ENCODE measurements around the gene KRTAP5-2. TPM values are rescaled to one million over a fixed set of nuclear protein-coding genes. Genes with fewer than 3 reads are reported as not detected.

The KRTAP5-2 gene
- total RNA-seq, 2 donors from 2014 or later: not detected

DNA sequence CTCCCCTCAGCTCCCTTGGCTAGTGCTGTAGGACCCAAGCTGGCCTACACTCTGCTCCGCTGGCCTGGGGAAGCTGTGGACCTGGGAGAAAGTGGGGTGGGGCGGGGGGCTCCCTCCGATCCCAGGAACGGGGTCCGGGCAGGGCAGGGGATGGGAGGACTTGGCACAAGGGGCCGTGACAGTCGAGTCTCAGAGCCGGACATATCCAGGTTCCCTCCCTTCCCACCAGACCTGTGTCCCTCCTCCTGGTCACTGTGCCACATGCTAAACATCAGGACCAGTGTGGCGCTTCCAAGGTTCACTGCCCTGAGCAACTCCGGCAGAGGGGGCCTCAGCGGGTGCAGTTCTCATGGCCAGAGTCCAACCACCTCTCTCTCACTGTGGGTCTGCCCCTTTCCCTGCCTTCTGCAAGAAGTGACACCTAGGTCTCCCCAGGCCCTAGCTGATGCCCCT is 28.1 kb downstream of the KRTAP5-2 start:
- no peak for DNase-seq (ENCODE audit: low spot score)
- TF ChIP-seq CTCF (IDR thresholded peaks at IDR 0.05): no peak
- Histone ChIP-seq H3K9me3 (no peaks in the 10 kb centered on the region), H3K4me1 (peaks cover 0 to 74% of the 10 kb centered on the region in 2 donors), H3K4me3 (no peak overlapping the region), H3K36me3 (peaks cover 5% of the 10 kb centered on the region), H3K27me3 (no peaks in the 10 kb centered on the region), H3K27ac (peak overlapping the region; percentile 88 to 93)

GRCh38 chr11:1569251-1569780 is 28.8 kb downstream of the KRTAP5-2 start:
- Histone ChIP-seq H3K27ac (peak overlapping the region in 1 of 2 donors; percentile 88), H3K4me1 (peaks cover 0 to 78% of the 10 kb centered on the region in 2 donors), H3K4me3 (no peak overlapping the region), H3K9me3 (no peaks in the 10 kb centered on the region), H3K36me3 (peaks cover 6% of the 10 kb centered on the region), H3K27me3 (no peaks in the 10 kb centered on the region)
- TF ChIP-seq CTCF (IDR thresholded peaks at IDR 0.05): no peak
- no peak for DNase-seq (ENCODE audit: low spot score)

- Histone ChIP-seq H3K4me1 (peaks cover 0 to 74% of the 10 kb centered on the region in 2 donors), H3K4me3 (no peak overlapping the region), H3K27ac (peak overlapping the region in 1 of 2 donors; percentile 53), H3K27me3 (no peaks in the 10 kb centered on the region), H3K36me3 (peaks cover 12% of the 10 kb centered on the region), H3K9me3 (no peaks in the 10 kb centered on the region)
- DNase-seq (ENCODE audit: low spot score): no peak
- no peak for TF ChIP-seq CTCF (IDR thresholded peaks at IDR 0.05)
These were observed 29.6 kb downstream of the KRTAP5-2 start for GRCh38 chr11:1568441-1568911.

DNA sequence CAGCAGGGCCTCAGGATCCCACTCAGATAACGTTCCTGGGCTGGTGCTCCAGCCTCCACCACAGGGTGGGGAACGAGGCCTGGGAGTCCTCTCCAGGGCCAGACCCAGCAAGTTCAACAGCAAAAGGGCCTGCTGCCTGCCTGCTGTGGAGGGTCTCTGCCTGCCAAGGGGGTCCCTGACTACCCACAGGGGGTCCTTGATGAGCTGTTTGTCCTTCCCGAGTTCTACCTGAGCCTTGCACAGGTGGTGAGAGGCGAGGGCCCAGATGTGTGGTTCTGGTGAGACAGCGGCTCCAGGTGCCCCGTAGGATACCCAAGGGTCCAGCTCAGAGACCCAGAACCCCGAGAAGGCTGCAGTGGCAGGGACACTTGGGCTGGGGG is 30.4 kb downstream of the KRTAP5-2 start:
- Histone ChIP-seq H3K36me3 (peaks cover 19% of the 10 kb centered on the region), H3K27ac (peak overlapping the region in 1 of 2 donors; percentile 53), H3K9me3 (no peaks in the 10 kb centered on the region), H3K27me3 (no peaks in the 10 kb centered on the region), H3K4me1 (peaks cover 0 to 66% of the 10 kb centered on the region in 2 donors), H3K4me3 (no peak overlapping the region)
- no peak for DNase-seq (ENCODE audit: low spot score)
- TF ChIP-seq CTCF (IDR thresholded peaks at IDR 0.05): no peak

- no peak for DNase-seq (ENCODE audit: low spot score)
- Histone ChIP-seq H3K9me3 (no peaks in the 10 kb centered on the region), H3K27ac (peak overlapping the region in 1 of 2 donors; percentile 53), H3K4me1 (peaks cover 0 to 63% of the 10 kb centered on the region in 2 donors), H3K27me3 (no peaks in the 10 kb centered on the region), H3K4me3 (no peak overlapping the region), H3K36me3 (peaks cover 22% of the 10 kb centered on the region)
- no peak for TF ChIP-seq CTCF (IDR thresholded peaks at IDR 0.05)
These were observed 30.9 kb downstream of the KRTAP5-2 start for GRCh38 chr11:1567052-1567720.

Measured in right atrium auricular region (tissue), 2 donors.